Esophagus muscularis mucosa (tissue), 4 donors: ENCODE measurements around the gene SLC25A14.

ENCODE experiments used
- CTCF ChIP-seq, 3 experiments: fragments of 200-600 bp in 2 of 3; fragments of 450-650 bp in 1 of 3; sonication (generic) in 2 of 3; IDR thresholded peaks; one replicate each; pipeline ENCODE4 v1.5.1; 2017 to 2019; ENCODE audit warnings: antibody characterized with exemption in 3 of 3, mild to moderate bottlenecking in 2 of 3, moderate library complexity in 1 of 3
- EP300 ChIP-seq: sonication (generic); formaldehyde crosslinking; IDR thresholded peaks from one replicate; pipeline ENCODE4 v1.6.1; 2017; ENCODE audit warnings: antibody characterized with exemption
- POLR2A ChIP-seq: fragments of 450-650 bp; IDR thresholded peaks from one replicate; pipeline ENCODE4 v1.6.1; 2017; ENCODE audit warnings: antibody characterized with exemption, moderate library complexity, mild to moderate bottlenecking, low read depth
- POLR2AphosphoS5 ChIP-seq, 2 donors: sonication (generic); formaldehyde crosslinking; IDR thresholded peaks; one replicate each; pipeline ENCODE4 v1.6.1; 2017; ENCODE audit warnings: antibody characterized with exemption in 2 of 2

DNA sequence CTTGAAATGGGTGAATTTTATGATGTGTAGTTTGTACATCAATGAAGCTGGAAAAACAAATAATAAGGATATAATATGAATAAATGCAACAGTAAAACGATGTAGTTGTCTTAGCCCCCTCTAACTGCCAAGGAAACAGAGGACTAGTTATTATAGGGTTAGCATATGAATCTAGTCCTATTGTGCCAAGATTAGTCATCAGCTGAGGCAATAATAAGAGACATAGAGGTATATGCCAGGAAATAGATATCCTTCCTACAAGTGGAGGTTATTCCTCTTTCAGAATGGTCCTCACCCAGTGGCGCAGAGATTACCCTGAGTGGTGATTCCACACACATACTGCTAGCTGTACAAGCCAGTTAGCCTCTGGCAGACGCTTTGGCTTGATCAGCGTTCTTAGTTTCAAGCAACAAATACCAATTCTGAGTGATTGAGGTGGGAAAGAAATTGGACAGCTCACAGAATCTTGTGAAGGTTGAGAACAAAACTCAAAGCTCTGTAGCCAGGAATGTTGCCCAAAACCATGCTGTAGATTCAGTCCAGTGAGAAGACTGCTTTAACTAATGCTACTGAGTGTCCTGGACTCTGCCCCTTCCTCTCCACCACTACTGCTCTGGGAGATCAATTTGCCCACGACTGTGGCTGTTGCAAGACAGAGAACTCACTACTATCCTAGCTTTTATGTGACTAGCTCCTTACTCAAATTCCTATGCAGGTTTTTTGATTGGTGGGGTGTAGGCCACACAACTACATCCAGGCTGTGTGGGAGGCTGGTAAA is 44.0 kb upstream of the SLC25A14 start:
- TF ChIP-seq CTCF (IDR thresholded peaks at IDR 0.05) = no peak
- no peak for TF ChIP-seq POLR2A
- no peak for TF ChIP-seq POLR2AphosphoS5 (IDR thresholded peaks at IDR 0.05)
- TF ChIP-seq EP300 = no peak
